ENCODE measurements around the gene LPXN. TPM values are rescaled to one million over a fixed set of nuclear protein-coding genes. Genes with fewer than 3 reads are reported as not detected.

Gene LPXN
- total and polyA plus RNA-seq, 9 donors: 6.5 to 19.3 (median 7.9) TPM

- H3K4me3 ChIP-seq: no peak overlapping the region
- H3K4me1 ChIP-seq (ENCODE audit: insufficient read depth): no peaks in the 10 kb centered on the region
- H3K27ac ChIP-seq: no peak overlapping the region
- TF ChIP-seq CTCF (IDR thresholded peaks at IDR 0.05): no peak
- TF ChIP-seq POLR2A (IDR thresholded peaks at IDR 0.05): no peak
- no peak for TF ChIP-seq EP300 (IDR thresholded peaks at IDR 0.05)
- intact Hi-C loops (cut with DNase I): no loop called here
- H3K9me3 ChIP-seq: no peaks in the 10 kb centered on the region
- no peak for DNase-seq
- WGBS, 3 donors: 93 to 97% (median 96%) methylated on average over 7 of the region's 7 CpGs
- no peaks in the 10 kb centered on the region for H3K36me3 ChIP-seq
- H3K27me3 ChIP-seq: no peaks in the 10 kb centered on the region
Observed at GRCh38 chr11:58549644-58550043, 26.0 kb downstream of the LPXN start.

GRCh38 chr11:58546841-58547240, 28.8 kb downstream of the LPXN start:
- DNase-seq: no peak
- no peak overlapping the region for H3K4me3 ChIP-seq
- H3K27ac ChIP-seq: no peak overlapping the region
- intact Hi-C loops (cut with DNase I): no loop called here
- H3K9me3 ChIP-seq: no peaks in the 10 kb centered on the region
- whole genome bisulfite sequencing, 3 donors: 67 to 83% (median 75%) methylated on average over 1 of the region's 1 CpG
- no peaks in the 10 kb centered on the region for H3K4me1 ChIP-seq (ENCODE audit: insufficient read depth)
- H3K36me3 ChIP-seq: no peaks in the 10 kb centered on the region
- H3K27me3 ChIP-seq: no peaks in the 10 kb centered on the region
- TF ChIP-seq POLR2A (IDR thresholded peaks at IDR 0.05): no peak
- TF ChIP-seq EP300 (IDR thresholded peaks at IDR 0.05): no peak
- TF ChIP-seq CTCF (IDR thresholded peaks at IDR 0.05): no peak

- intact Hi-C loops (cut with DNase I): no loop called here
Observed at GRCh38 chr11:58531865-58532341, 43.8 kb downstream of the LPXN start.

GRCh38 chr11:58530236-58530635, 45.4 kb downstream of the LPXN start:
- WGBS, 3 donors: 88 to 92% (median 88%) methylated on average over 3 of the region's 3 CpGs
- H3K4me1 ChIP-seq (ENCODE audit: insufficient read depth): no peaks in the 10 kb centered on the region
- no peaks in the 10 kb centered on the region for H3K27me3 ChIP-seq
- no peaks in the 10 kb centered on the region for H3K9me3 ChIP-seq
- no peak overlapping the region for H3K27ac ChIP-seq
- H3K36me3 ChIP-seq: no peaks in the 10 kb centered on the region
- no peak for TF ChIP-seq EP300 (IDR thresholded peaks at IDR 0.05)
- TF ChIP-seq CTCF (IDR thresholded peaks at IDR 0.05): no peak
- TF ChIP-seq POLR2A (IDR thresholded peaks at IDR 0.05): no peak
- H3K4me3 ChIP-seq: no peak overlapping the region
- DNase-seq: no peak
- intact Hi-C loops (cut with DNase I): no loop called here

More at GRCh38 chr11:58531865-58532341, 43.8 kb downstream of the LPXN start:
- Histone ChIP-seq H3K27me3 (no peaks in the 10 kb centered on the region), H3K36me3 (no peaks in the 10 kb centered on the region), H3K4me3 (no peak overlapping the region), H3K4me1 (ENCODE audit: insufficient read depth) (no peaks in the 10 kb centered on the region), H3K9me3 (no peaks in the 10 kb centered on the region), H3K27ac (no peak overlapping the region)
- no peak for TF ChIP-seq POLR2A (IDR thresholded peaks at IDR 0.05)
- TF ChIP-seq CTCF (IDR thresholded peaks at IDR 0.05): no peak
- no peak for TF ChIP-seq EP300 (IDR thresholded peaks at IDR 0.05)
- WGBS, 3 donors: 93 to 96% (median 94%) methylated on average over 17 to 25 of the region's 25 CpGs
- DNase-seq: no peak
